DMS 273 treated with DMSO at 0.1 percent for 48 hours (cell line): ENCODE results near the gene NRG2.

ENCODE experiments used
- DNase-seq: peaks from one replicate; lab custom pipeline; 2025; lab: John Stamatoyannopoulos, UW

NRG2 gene

GRCh38 chr5:139836469-139837208 is 206.5 kb downstream of the NRG2 start:
- DNase-seq = no peak

- DNase-seq = no peak
Observed at GRCh38 chr5:139835656-139836055, 207.4 kb downstream of the NRG2 start.

GRCh38 chr5:139833525-139833924 is 209.6 kb downstream of the NRG2 start:
- DNase-seq = no peak

GRCh38 chr5:139831624-139832023 is 211.5 kb downstream of the NRG2 start:
- DNase-seq = no peak

- no peak for DNase-seq
Observed at GRCh38 chr5:139829471-139829870, 213.6 kb downstream of the NRG2 start.

GRCh38 chr5:139828207-139828895 is 214.7 kb downstream of the NRG2 start:
- DNase-seq = no peak

- no peak for DNase-seq
Observed at GRCh38 chr5:139825690-139826089, 217.4 kb downstream of the NRG2 start.

- DNase-seq = no peak
Observed at GRCh38 chr5:139823757-139824355, 219.2 kb downstream of the NRG2 start.

- DNase-seq = no peak
Observed at GRCh38 chr5:139822553-139823425, 220.3 kb downstream of the NRG2 start.

- DNase-seq = no peak
Observed at GRCh38 chr5:139821806-139822552, 221.1 kb downstream of the NRG2 start.

- no peak for DNase-seq
Observed at GRCh38 chr5:139820606-139821005, 222.5 kb downstream of the NRG2 start.

GRCh38 chr5:139820130-139820529 is 223.0 kb downstream of the NRG2 start:
- no peak for DNase-seq

GRCh38 chr5:139817970-139818369 is 225.1 kb downstream of the NRG2 start:
- no peak for DNase-seq

- no peak for DNase-seq
Observed at GRCh38 chr5:139817362-139817761, 225.7 kb downstream of the NRG2 start.

GRCh38 chr5:139816566-139816965 is 226.5 kb downstream of the NRG2 start:
- DNase-seq = no peak

GRCh38 chr5:139814704-139815280 is 228.3 kb downstream of the NRG2 start:
- no peak for DNase-seq

GRCh38 chr5:139814191-139814601 is 228.9 kb downstream of the NRG2 start:
- no peak for DNase-seq

- DNase-seq = no peak
Observed at GRCh38 chr5:139812836-139813805, 230.0 kb downstream of the NRG2 start.

- DNase-seq = no peak
Observed at GRCh38 chr5:139812323-139812722, 230.8 kb downstream of the NRG2 start.

GRCh38 chr5:139811274-139811607 is 231.9 kb downstream of the NRG2 start:
- DNase-seq = no peak
